Measurements from ENCODE around the gene SLC22A23.

DNA sequence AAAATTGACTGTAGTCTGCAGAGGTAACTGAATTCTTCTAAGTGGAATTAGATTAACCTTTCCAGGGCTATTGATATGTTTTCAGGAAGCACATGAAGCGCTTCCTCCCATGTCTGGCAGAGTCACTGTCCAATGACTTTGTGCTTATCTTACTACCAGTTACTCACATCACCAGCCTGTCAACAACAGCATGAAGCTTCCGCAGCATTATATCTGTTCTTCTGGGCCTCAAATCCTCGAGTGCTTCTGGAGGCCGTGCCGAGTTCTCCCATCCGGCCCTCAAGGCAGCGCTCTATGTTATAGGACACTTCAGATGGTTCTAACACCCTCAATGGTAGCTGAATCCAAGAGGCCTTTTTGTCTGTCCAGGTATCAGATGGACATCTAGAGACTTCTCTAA is 164.9 kb downstream of the SLC22A23 start:
- TF ChIP-seq POLR2A (IDR thresholded peaks at IDR 0.05; ENCODE audit: low read depth, low read length): no peak
- no peak for TF ChIP-seq TAF1 (IDR thresholded peaks at IDR 0.05; ENCODE audit: borderline replicate concordance, low read depth, low read length)
- no peak for TF ChIP-seq POLR2AphosphoS5 (IDR thresholded peaks at IDR 0.05; ENCODE audit: low read depth, low read length)

Data from GM12892 (cell line).